Measurements from ENCODE around the gene DNAJC4. TPM values are rescaled to one million over a fixed set of nuclear protein-coding genes. Genes with fewer than 3 reads are reported as not detected.

The DNAJC4 gene
- total and polyA plus RNA-seq, 9 of the 15 experiments (the other 6 are each of a cell fraction or from before 2014, with no cell fraction given), result 4.0 to 32.6 (median 19.9) TPM

GRCh38 chr11:64268025-64268892 is 37.9 kb downstream of the DNAJC4 start (continued):
- TF ChIP-seq STAT6 (CRISPR knock-in tag; IDR thresholded peaks at IDR 0.05), result no peak
- no peak for TF ChIP-seq SMC3 (conservative IDR thresholded peaks at IDR 0.05; ENCODE audit: insufficient read depth, low read depth, low read length)
- no peak for TF ChIP-seq ZNF354B (CRISPR knock-in tag; IDR thresholded peaks at IDR 0.05)
- no peak for TF ChIP-seq PRPF4 (IDR thresholded peaks at IDR 0.05; ENCODE audit: insufficient read depth, low read depth, low read length, poor library complexity, severe bottlenecking)
- no peak for TF ChIP-seq DACH1 (IDR thresholded peaks at IDR 0.05; ENCODE audit: partially characterized antibody)
- TF ChIP-seq NFE2 (IDR thresholded peaks at IDR 0.05; ENCODE audit: low read depth), result no peak
- no peak for TF ChIP-seq ILK (tag; IDR thresholded peaks at IDR 0.05; ENCODE audit: borderline replicate concordance, low read depth)
- TF ChIP-seq CCAR2 (IDR thresholded peaks at IDR 0.05; ENCODE audit: low read depth, low read length), result no peak
- no peak for TF ChIP-seq MAFF (IDR thresholded peaks at IDR 0.05; ENCODE audit: low read length)
- no peak for TF ChIP-seq NFATC3 (IDR thresholded peaks at IDR 0.05)
- no peak for TF ChIP-seq RNF219 (CRISPR knock-in tag; IDR thresholded peaks at IDR 0.05)
- no peak for TF ChIP-seq ZNF507 (tag; conservative IDR thresholded peaks at IDR 0.05)
- TF ChIP-seq HNRNPK (IDR thresholded peaks at IDR 0.05; ENCODE audit: low read depth, low read length, poor library complexity, severe bottlenecking), result no peak
- 0 out of 2 replicates have a peak, but pooled peaks have one; percentile 24 for TF ChIP-seq ZNF707 (CRISPR knock-in tag; conservative IDR thresholded peaks at IDR 0.05)
- TF ChIP-seq MAFG (tag; conservative IDR thresholded peaks at IDR 0.05), result no peak
- TF ChIP-seq, protein P1, sequence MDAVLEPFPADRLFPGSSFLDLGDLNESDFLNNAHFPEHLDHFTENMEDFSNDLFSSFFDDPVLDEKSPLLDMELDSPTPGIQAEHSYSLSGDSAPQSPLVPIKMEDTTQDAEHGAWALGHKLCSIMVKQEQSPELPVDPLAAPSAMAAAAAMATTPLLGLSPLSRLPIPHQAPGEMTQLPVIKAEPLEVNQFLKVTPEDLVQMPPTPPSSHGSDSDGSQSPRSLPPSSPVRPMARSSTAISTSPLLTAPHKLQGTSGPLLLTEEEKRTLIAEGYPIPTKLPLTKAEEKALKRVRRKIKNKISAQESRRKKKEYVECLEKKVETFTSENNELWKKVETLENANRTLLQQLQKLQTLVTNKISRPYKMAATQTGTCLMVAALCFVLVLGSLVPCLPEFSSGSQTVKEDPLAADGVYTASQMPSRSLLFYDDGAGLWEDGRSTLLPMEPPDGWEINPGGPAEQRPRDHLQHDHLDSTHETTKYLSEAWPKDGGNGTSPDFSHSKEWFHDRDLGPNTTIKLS (IDR thresholded peaks at IDR 0.05; ENCODE audit: borderline replicate concordance, low read depth), result no peak
